OCI-LY1 (cell line): ENCODE measurements around the gene PRR5L.

Experiments
- CTCF ChIP-seq: fragments of 200-600 bp; sonication (generic), shearing (Covaris generic); IDR thresholded peaks from 2 replicates; pipeline ENCODE4 v1.5.1; 2017; ENCODE audit warnings: mild to moderate bottlenecking, antibody characterized with exemption, low read length, moderate library complexity, mixed read lengths
- EZH2 ChIP-seq: fragments of 200-600 bp; sonication (generic), shearing (Covaris generic); IDR thresholded peaks from 2 replicates; pipeline ENCODE4 v1.8.0; 2017; ENCODE audit warnings: borderline replicate concordance, mixed run types, mild to moderate bottlenecking, antibody characterized with exemption, low read length, moderate library complexity, mixed read lengths

DNA sequence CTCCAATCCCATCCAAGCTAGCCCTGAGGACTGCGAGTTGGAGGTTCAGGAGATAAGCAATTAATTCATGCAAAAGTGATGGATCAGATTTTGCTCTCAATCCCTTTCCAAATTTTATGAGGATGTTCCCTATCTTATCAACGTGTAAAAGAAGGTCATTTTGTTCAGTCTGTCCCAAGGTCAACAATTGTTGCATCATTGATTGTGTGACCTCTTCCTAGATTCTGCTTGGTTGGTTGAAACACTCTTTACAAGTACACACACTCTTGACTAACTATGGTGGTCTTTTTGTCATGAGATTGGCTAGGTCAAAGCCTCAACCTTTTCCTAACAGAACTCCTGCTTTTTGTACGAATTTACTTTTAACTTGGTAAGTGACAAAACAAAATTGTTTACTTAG is 48.6 kb upstream of the PRR5L start:
- TF ChIP-seq CTCF (no peak), EZH2 (no peak)
